H1 (cell line): ENCODE measurements around the gene S1PR1. TPM values are rescaled to one million over a fixed set of nuclear protein-coding genes. Genes with fewer than 3 reads are reported as not detected.

Experiments
- CTCF ChIA-PET: fragments of 300-600 bp; sonication (Branson Sonifier 250); formaldehyde crosslinking; loops from one replicate; lab custom pipeline; 2021; ENCODE audit not compliant: partially characterized antibody; lab: Charles Lee
- POLR2A ChIA-PET: fragments of 300-600 bp; sonication (Branson Sonifier 250); formaldehyde crosslinking; loops from one replicate; lab custom pipeline; 2021; ENCODE audit warnings: inconsistent platforms; ENCODE audit not compliant: partially characterized antibody; lab: Charles Lee
- DNase-seq, 2 experiments: peaks; one replicate each; pipeline versions ENCODE4 v3.0.0 to v3.0.0-alpha.2; 2010 to 2022; ENCODE audit warnings: low spot score in 2 of 2, low read depth in 1 of 2, mixed read lengths in 1 of 2
- FAIRE-seq: peaks from 2 replicates; lab custom pipeline; 2011; peaks lifted over from hg19 to GRCh38; lab: Jason Lieb, UNC
- H2AFZ ChIP-seq: 2 replicates; pipeline ENCODE4 v1.8.1; 2012; ENCODE audit warnings: low read length, inconsistent platforms
- H2AK5ac ChIP-seq: 2 replicates; pipeline ENCODE4 v1.6.1; 2013; ENCODE audit warnings: low read depth, low read length
- H2BK120ac ChIP-seq: replicated peaks from 2 replicates; pipeline ENCODE3; 2013; ENCODE audit warnings: low read depth, low read length, inconsistent platforms
- H2BK12ac ChIP-seq: 2 replicates; pipeline ENCODE4 v1.6.1; 2013; ENCODE audit warnings: low read depth, low read length
- H2BK15ac ChIP-seq: 2 replicates; pipeline ENCODE4 v1.6.1; 2013; ENCODE audit warnings: low read length
- H2BK20ac ChIP-seq: 2 replicates; pipeline ENCODE4 v1.6.1; 2013; ENCODE audit warnings: low read length
- H2BK5ac ChIP-seq: 2 replicates; pipeline ENCODE4 v1.6.1; 2013; ENCODE audit warnings: low read depth, low read length
- H3K14ac ChIP-seq: 2 replicates; pipeline ENCODE4 v1.6.1; 2013; ENCODE audit warnings: inconsistent platforms; ENCODE audit not compliant: insufficient read length
- H3K18ac ChIP-seq: 2 replicates; pipeline ENCODE4 v1.6.1; 2013; ENCODE audit warnings: low read length; ENCODE audit errors: extremely low read depth
- H3K23ac ChIP-seq: 2 replicates; pipeline ENCODE4 v1.6.1; 2013; ENCODE audit warnings: inconsistent platforms; ENCODE audit not compliant: insufficient read length
- H3K23me2 ChIP-seq: 2 replicates; pipeline ENCODE4 v1.6.1; 2013; ENCODE audit warnings: low read depth, low read length
- H3K27ac ChIP-seq: 2 replicates; pipeline ENCODE4 v1.6.1; 2011; ENCODE audit warnings: low read depth, low read length, inconsistent platforms
- H3K27me3 ChIP-seq, 4 experiments: replicated peaks in 1 of 4; 1 replicate in 1 of 4; 2 replicates in 3 of 4; pipeline versions ENCODE4 v1.6.1 to v1.8.1; 2011 to 2013; ENCODE audit warnings: low read length in 3 of 4, mild to moderate bottlenecking in 3 of 4, inconsistent platforms in 2 of 4, mixed read lengths in 2 of 4, moderate library complexity in 1 of 4; ENCODE audit not compliant: control insufficient read depth in 3 of 4, insufficient read depth in 3 of 4; ENCODE audit errors: extremely low read depth in 1 of 4
- H3K36me3 ChIP-seq, 4 experiments: 2 replicates each; pipeline versions ENCODE4 v1.6.1 to v1.8.1; 2011 to 2013; ENCODE audit warnings: mild to moderate bottlenecking in 4 of 4, low read length in 3 of 4, moderate library complexity in 2 of 4, control low read depth in 1 of 4, inconsistent platforms in 1 of 4; ENCODE audit not compliant: insufficient read depth in 4 of 4, control insufficient read depth in 2 of 4
- H3K4ac ChIP-seq: replicated peaks from 2 replicates; pipeline ENCODE3; 2013; ENCODE audit warnings: low read length, low read depth, mixed read lengths, inconsistent platforms; ENCODE audit not compliant: insufficient read length
- H3K4me1 ChIP-seq, 4 experiments: replicated peaks in 1 of 4; 1 replicate in 1 of 4; 2 replicates in 3 of 4; pipeline versions ENCODE4 v1.6.1 to v1.8.1; 2011 to 2013; ENCODE audit warnings: low read length in 3 of 4, inconsistent platforms in 2 of 4, mixed read lengths in 1 of 4; ENCODE audit not compliant: insufficient read depth in 4 of 4, control insufficient read depth in 3 of 4
- H3K4me2 ChIP-seq, 2 experiments: 2 replicates each; pipeline versions ENCODE4 v1.6.1 to v1.8.1; 2011 to 2013; ENCODE audit warnings: low read depth in 2 of 2, low read length in 2 of 2, control low read depth in 1 of 2, inconsistent platforms in 1 of 2, mild to moderate bottlenecking in 1 of 2; ENCODE audit not compliant: insufficient read depth in 1 of 2
- H3K4me3 ChIP-seq, 4 experiments: fragments of 200-600, 300-600 bp in 1 of 4; sonication (generic), shearing (Covaris generic), sonication (Bioruptor Twin) in 1 of 4; 2 replicates each; pipeline versions ENCODE4 v1.5.1 to v1.8.1; 2011 to 2016; ENCODE audit warnings: low read length in 4 of 4, low read depth in 3 of 4, control low read depth in 2 of 4, inconsistent platforms in 2 of 4, mild to moderate bottlenecking in 2 of 4, mixed read lengths in 1 of 4, moderate library complexity in 1 of 4; ENCODE audit not compliant: insufficient read depth in 2 of 4; ENCODE audit errors: extremely low read depth in 1 of 4
- H3K56ac ChIP-seq: replicated peaks from 2 replicates; pipeline ENCODE3; 2013; ENCODE audit warnings: low read depth, mild to moderate bottlenecking, mixed read lengths, low read length, inconsistent platforms; ENCODE audit not compliant: insufficient read length
- H3K79me1 ChIP-seq: 2 replicates; pipeline ENCODE4 v1.6.1; 2013; ENCODE audit warnings: low read depth, low read length, control low read depth
- H3K79me2 ChIP-seq, 2 experiments: 2 replicates each; pipeline versions ENCODE4 v1.6.1 to v1.8.1; 2012 to 2013; ENCODE audit warnings: low read length in 2 of 2, mild to moderate bottlenecking in 2 of 2, inconsistent platforms in 1 of 2; ENCODE audit not compliant: insufficient read depth in 2 of 2, control insufficient read depth in 1 of 2
- H3K9ac ChIP-seq, 4 experiments: replicated peaks in 1 of 4; 1 replicate in 1 of 4; 2 replicates in 3 of 4; pipeline versions ENCODE4 v1.6.1 to v1.8.1; 2011 to 2013; ENCODE audit warnings: low read depth in 3 of 4, low read length in 3 of 4, control low read depth in 2 of 4, mild to moderate bottlenecking in 2 of 4, moderate library complexity in 2 of 4, inconsistent platforms in 1 of 4; ENCODE audit errors: extremely low read depth in 1 of 4
- H3K9me3 ChIP-seq, 2 experiments: 2 replicates each; pipeline versions ENCODE4 v1.6.1 to v1.8.1; 2012 to 2013; ENCODE audit warnings: mild to moderate bottlenecking in 2 of 2, moderate library complexity in 2 of 2, control low read depth in 1 of 2, inconsistent platforms in 1 of 2, low read depth in 1 of 2, low read length in 1 of 2, mixed read lengths in 1 of 2; ENCODE audit not compliant: insufficient read depth in 2 of 2
- H4K20me1 ChIP-seq, 2 experiments: replicated peaks in 1 of 2; 2 replicates each; pipeline versions ENCODE3 to v1.8.1; 2011 to 2013; ENCODE audit warnings: inconsistent platforms in 2 of 2, low read length in 2 of 2, mild to moderate bottlenecking in 1 of 2; ENCODE audit not compliant: insufficient read depth in 2 of 2, control insufficient read depth in 1 of 2
- H4K5ac ChIP-seq: 2 replicates; pipeline ENCODE4 v1.6.1; 2013; ENCODE audit warnings: low read length, low read depth, mixed read lengths, inconsistent platforms; ENCODE audit not compliant: insufficient read length
- H4K8ac ChIP-seq: 2 replicates; pipeline ENCODE4 v1.8.0; 2013; ENCODE audit warnings: mild to moderate bottlenecking, moderate library complexity, low read length, inconsistent platforms; ENCODE audit not compliant: insufficient read depth; ENCODE audit errors: extremely low read depth
- H4K91ac ChIP-seq: replicated peaks from 2 replicates; pipeline ENCODE3; 2013; ENCODE audit warnings: low read length, mixed read lengths, inconsistent platforms; ENCODE audit not compliant: insufficient read length
- TEAD4 ChIP-seq: IDR thresholded peaks from 2 replicates; pipeline ENCODE4 v1.6.1; 2012; ENCODE audit warnings: low read depth, low read length, inconsistent platforms, mixed read lengths
- WGBS, 2 experiments: shearing (Covaris generic) in 1 of 2; methylation state at CpG; one replicate each; pipeline versions ENCODE4 v1.1.6 to v1.1.7; 2013 to 2015; ENCODE audit warnings: low lambda C conversion rate in 2 of 2, mixed read lengths in 2 of 2, inconsistent platforms in 1 of 2, low coverage in 1 of 2, missing lambda C conversion rate in 1 of 2; ENCODE audit not compliant: insufficient replicate concordance in 2 of 2, insufficient coverage in 1 of 2, insufficient read length in 1 of 2; ENCODE audit errors: extremely low coverage in 1 of 2, missing lambda C conversion rate in 1 of 2; 5-methylcytosine and 5-hydroxymethylcytosine counted together
- polyA plus RNA-seq, 7 experiments: library from polyadenylated mRNA; depleted of rRNA in 3 of 7; stranded (reverse) in 5 of 7; unstranded in 2 of 7; fragments of >200 nt in 5 of 7; fragments of 200-250 nt in 2 of 7; gene quantifications; 1 replicate in 5 of 7; 2 replicates in 1 of 7; 4 replicates in 1 of 7; pipeline versions ENCODE4 v1.2.1 to v1.2.3, GENCODE V29; 2011 to 2013; ENCODE audit warnings: missing spikeins in 2 of 7, mixed read lengths in 2 of 7
- total RNA-seq: library from RNA; stranded (reverse); fragmentation: NEBNext Ultra II Directional; extraction: Animal tissue kit (Norgen Biotek cat#: 25700); gene quantifications from 2 replicates; pipeline ENCODE4 v1.2.1, GENCODE V29; 2021

The S1PR1 gene
- total and polyA plus RNA-seq, 2 of the 8 experiments (the other 6 are each of a cell fraction or from before 2014, with no cell fraction given) = 3.5 to 5.5 TPM

- no peaks in the 10 kb centered on the region; the same call in 1 of the 2 replicates for H3K23me2 ChIP-seq
- ChIA-PET CTCF (interaction anchor here (0.9 to 2.1 kb wide), 3 partner anchors 23 to 89 kb away, joined by 3 to 9 read pairs (median 5); no protein-coding TSS in a partner anchor), POLR2A (no interaction called here)
- no peak overlapping the region for H2BK5ac ChIP-seq
- WGBS, 2 experiments = 93% methylated on average over 6 of the region's 6 CpGs; no CpG with 5 or more reads in 1 of the 2 experiments
- H3K18ac ChIP-seq = no peak overlapping the region
- H3K36me3 ChIP-seq = no peaks in the 10 kb centered on the region
- DNase-seq (no peak), FAIRE-seq (no peak)
- no peak overlapping the region for H3K9ac ChIP-seq
- no peak overlapping the region for H4K5ac ChIP-seq
- H3K14ac ChIP-seq = no peak overlapping the region
- no peak overlapping the region for H3K4ac ChIP-seq
- no peak overlapping the region for H4K8ac ChIP-seq
- no peak overlapping the region for H3K27ac ChIP-seq
- H2BK12ac ChIP-seq = no peak overlapping the region; the same call in 1 of the 2 replicates
- H3K23ac ChIP-seq = no peak overlapping the region
- H2BK120ac ChIP-seq = no peak overlapping the region
- H2BK15ac ChIP-seq = no peak overlapping the region
- H3K27me3 ChIP-seq = no peaks in the 10 kb centered on the region
- peaks cover 0 to 3% (median 0%) of the 10 kb centered on the region in 4 experiments; a peak in 1 of 7 replicates for H3K4me1 ChIP-seq
- H3K4me3 ChIP-seq = no peak overlapping the region
- H2AFZ ChIP-seq = no peak overlapping the region
- H2BK20ac ChIP-seq = no peak overlapping the region
- no peaks in the 10 kb centered on the region for H3K79me2 ChIP-seq
- no peak overlapping the region for H3K56ac ChIP-seq
- no peaks in the 10 kb centered on the region for H3K79me1 ChIP-seq
- H3K9me3 ChIP-seq = no peaks in the 10 kb centered on the region
- H2AK5ac ChIP-seq = no peak overlapping the region
- H4K91ac ChIP-seq = no peak overlapping the region
- no peak overlapping the region for H3K4me2 ChIP-seq
- H4K20me1 ChIP-seq = no peaks in the 10 kb centered on the region
- TF ChIP-seq TEAD4 = no peak
Observed at GRCh38 chr1:101215363-101216011, 21.3 kb upstream of the S1PR1 start.
